ENCODE results near the gene PSMB5.
A peak's percentile ranks its signal among the peaks of the same experiment; 100 is the strongest.

PSMB5 gene

DNA sequence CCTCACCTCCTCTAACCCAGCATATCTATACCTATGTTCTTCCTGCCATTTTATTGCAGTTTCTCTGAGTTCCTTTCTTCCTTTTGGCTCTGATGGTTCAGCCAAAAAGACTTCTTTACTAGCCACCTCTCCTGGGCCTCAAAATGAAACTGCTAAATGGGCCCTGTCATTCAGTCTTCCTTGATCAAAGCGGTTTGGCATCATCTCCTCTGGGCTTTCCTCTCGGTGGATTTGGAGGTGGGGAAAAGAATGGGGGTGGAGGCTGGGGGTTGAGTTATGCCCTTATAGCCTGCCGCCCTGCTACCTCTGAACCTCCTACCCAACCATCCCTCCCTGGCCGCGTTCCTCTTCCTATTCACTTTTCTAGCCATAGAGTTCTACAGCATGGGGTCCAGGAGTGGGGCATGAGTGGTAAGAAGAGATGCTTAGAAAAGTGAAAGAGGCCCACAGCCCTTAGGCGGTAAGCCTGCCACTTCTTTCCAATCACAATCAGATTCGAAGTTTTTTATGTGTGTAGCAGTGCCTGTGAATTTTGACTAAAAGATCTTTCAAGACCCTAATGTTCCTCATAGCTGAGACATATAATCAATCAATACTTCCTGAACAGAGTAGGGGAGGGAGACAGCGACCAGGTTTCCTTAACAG is 54.8 kb downstream of the PSMB5 start:
- TF ChIP-seq, protein P1, sequence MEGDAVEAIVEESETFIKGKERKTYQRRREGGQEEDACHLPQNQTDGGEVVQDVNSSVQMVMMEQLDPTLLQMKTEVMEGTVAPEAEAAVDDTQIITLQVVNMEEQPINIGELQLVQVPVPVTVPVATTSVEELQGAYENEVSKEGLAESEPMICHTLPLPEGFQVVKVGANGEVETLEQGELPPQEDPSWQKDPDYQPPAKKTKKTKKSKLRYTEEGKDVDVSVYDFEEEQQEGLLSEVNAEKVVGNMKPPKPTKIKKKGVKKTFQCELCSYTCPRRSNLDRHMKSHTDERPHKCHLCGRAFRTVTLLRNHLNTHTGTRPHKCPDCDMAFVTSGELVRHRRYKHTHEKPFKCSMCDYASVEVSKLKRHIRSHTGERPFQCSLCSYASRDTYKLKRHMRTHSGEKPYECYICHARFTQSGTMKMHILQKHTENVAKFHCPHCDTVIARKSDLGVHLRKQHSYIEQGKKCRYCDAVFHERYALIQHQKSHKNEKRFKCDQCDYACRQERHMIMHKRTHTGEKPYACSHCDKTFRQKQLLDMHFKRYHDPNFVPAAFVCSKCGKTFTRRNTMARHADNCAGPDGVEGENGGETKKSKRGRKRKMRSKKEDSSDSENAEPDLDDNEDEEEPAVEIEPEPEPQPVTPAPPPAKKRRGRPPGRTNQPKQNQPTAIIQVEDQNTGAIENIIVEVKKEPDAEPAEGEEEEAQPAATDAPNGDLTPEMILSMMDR (IDR thresholded peaks at IDR 0.05) = no peak
- Histone ChIP-seq H3K27ac (peak overlapping the region; percentile 67 to 95), H3K4me3 (peak overlapping the region; percentile 94)
- no peak for DNase-seq (ENCODE audit: low spot score)

DNA sequence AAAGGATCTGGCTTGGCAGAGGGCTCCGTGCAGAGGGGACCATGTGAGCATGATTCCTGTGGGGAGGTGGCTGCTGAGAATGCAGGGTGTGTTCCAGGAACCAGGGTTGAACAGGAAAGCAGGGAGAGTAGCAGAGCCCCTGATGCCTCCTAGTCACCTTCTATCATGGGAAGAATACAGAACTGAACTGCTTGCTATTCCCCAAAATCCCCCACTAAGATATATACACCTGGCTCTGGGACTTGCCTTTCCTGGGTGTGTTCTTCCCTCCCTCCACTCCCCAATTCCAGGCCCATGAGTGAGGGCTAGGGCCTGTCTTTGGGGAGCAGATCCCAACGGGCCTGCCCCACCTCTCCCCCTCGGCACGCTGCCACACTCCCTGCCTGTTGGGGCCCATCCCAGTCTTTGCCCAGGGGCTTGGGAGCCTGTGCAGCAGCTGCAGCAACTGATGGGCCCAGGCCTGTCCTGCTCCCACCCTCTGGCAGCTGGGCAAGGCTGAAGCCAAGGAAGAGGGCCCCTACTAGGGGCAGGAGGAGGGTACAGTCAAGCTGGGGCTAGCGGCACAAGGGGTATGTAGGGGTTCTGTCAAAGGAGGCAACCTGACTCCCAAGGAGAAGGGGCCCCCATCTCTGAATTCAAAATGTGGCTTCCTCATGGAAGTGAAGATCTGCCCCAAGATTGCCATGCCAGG is 55.6 kb downstream of the PSMB5 start:
- H3K4me3 ChIP-seq = peak overlapping the region; percentile 18

DNA sequence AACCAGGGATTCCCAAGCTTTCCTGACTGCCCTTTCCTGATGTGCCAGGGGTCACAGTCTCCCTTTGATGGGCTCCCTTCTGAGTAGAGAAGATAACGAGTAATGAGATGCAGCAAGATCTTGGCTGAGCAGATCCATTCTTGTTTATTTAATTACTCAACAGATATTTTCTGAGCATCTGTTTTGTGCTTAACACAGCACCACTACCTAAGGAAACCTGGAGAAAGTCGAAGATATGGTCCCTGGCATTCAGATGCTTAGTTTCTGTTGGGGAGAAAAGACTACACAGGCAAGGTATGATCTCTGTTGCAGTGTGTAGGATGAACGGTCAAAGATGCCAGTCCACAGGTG is 56.2 kb downstream of the PSMB5 start:
- TF ChIP-seq, protein P1 (IDR thresholded peaks at IDR 0.05) = no peak
- peak overlapping the region; percentile 67 to 95 for H3K27ac ChIP-seq

More for the DNA sequence above, 55.6 kb downstream of the PSMB5 start:
- peak overlapping the region; percentile 67 to 95 for H3K27ac ChIP-seq
- DNase-seq (ENCODE audit: low spot score) = no peak
- TF ChIP-seq, protein P1 (IDR thresholded peaks at IDR 0.05) = no peak

DNA sequence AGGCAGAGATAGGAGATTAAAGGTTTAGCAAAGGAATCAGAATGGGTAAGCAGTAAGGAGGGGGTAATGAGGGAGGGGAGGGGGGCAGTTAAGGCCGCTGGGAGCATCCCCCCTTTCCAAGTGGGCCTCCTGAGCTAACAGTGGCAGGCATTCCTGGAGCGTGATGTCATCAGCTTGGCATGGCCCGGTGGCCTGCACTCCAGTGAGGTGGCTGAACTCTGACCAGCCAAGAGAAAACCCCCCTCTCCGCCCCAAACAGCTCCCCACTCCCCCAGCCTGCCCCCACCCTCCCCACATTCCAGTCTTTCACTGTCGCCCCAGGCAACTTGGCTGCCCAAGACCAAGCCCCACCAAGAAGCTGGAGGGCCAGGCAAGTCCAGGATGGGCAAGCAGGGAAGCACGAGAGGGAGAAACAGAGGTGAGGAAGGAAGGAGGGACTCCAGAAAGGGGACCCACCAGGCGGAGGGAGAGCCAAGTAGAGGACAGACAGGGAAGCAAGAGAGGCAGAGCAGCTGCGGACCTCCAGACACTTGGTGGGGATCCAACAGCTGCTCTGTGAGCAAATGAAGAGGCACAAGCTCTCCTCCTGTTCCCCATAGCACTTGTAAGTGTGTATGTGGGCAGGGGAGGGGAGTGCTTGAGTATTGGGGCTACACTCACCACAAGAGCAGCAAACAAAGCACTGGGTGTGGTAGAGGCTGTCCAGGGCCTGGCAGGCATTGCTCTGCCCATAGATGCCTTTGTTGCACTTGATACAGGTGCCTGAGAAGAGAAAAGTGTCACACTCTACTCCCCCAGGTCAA is 56.8 kb downstream of the PSMB5 start:
- TF ChIP-seq, protein P1 (IDR thresholded peaks at IDR 0.05) = no peak
- peak; percentile 82 for DNase-seq (ENCODE audit: low spot score)
- Histone ChIP-seq H3K27ac (peak overlapping the region; percentile 67 to 95), H3K4me3 (peak overlapping the region; percentile 24)

More for the DNA sequence above, 56.2 kb downstream of the PSMB5 start:
- no peak overlapping the region for H3K4me3 ChIP-seq
- no peak for DNase-seq (ENCODE audit: low spot score)

DNA sequence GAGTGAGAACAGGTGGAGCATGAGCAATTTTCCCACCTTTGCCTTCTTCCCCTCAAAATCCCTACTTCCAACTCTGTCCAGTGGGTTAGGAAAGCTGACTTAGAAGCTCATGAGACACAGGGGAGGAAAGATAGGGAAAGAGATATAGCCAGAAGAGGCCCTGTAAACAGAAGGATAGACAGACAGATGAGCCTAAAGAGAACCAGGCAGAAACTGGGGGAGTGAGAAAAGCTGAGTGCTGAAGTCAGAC is 57.3 kb downstream of the PSMB5 start:
- TF ChIP-seq, protein P1 (IDR thresholded peaks at IDR 0.05) = no peak
- Histone ChIP-seq H3K27ac (peak overlapping the region; percentile 67 to 95), H3K4me3 (peak overlapping the region; percentile 24)
- DNase-seq (ENCODE audit: low spot score) = no peak

DNA sequence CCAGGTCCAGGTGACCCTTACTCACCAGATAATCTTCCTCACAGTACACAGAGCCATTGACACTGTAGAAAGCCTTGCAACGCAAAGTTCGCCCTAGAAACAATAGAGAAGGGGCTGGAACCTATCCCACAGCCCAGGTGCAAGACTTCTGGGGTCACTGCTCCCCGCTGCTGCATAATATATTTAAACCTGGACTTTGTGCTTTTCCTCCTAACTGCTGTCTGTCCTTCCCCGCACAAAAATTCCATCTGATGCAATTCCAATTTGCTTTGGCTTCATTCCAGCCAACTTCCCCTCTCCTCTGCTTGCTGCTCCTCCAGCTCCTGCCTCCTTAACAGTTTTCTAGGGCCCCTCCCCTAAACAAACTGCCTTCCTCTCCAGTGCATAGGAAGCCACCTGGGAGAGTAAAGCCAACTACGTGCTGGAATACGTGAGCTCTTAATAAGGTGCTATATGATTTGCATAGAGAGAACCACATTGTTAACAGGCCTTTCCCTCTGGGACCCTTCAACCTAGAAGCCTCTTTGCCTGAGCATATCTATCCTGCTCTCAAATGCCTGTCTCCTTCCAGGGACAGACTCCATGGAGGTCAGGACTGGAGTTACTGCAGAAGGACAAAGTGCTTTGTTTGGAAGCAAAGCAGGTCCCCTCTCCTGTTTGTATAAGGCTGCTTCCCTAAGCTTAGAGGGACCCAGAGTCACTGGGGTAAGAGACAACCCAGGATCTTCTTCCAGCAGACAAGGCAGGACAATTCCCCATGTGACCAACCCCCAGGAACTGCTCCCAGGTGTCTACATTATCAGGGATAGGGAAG is 57.9 kb downstream of the PSMB5 start:
- peak overlapping the region; percentile 67 to 95 for H3K27ac ChIP-seq
- no peak for DNase-seq (ENCODE audit: low spot score)
- TF ChIP-seq, protein P1 (IDR thresholded peaks at IDR 0.05) = no peak
- H3K4me3 ChIP-seq = no peak overlapping the region

All from coronary artery (tissue), 2 donors.